Panc1 (cell line): Measurements from ENCODE around the gene TRIM2. TPM values are rescaled to one million over a fixed set of nuclear protein-coding genes. Genes with fewer than 3 reads are reported as not detected.

ENCODE experiments used
- ATAC-seq: fragments of 200-7000 bp; cut with Tn5 transposase; 2 replicates; pipeline ENCODE4 v1.9.1; 2020; ENCODE audit warnings: mild to moderate bottlenecking, moderate library complexity
- BruUV-seq: library from RNA; stranded (reverse); fragments of 400-500 nt; replicated peaks from 2 replicates; lab custom pipeline; 2021; lab: Mats Ljungman, UMichigan
- CTCF ChIA-PET: fragments of 300-600 bp; sonication (Branson Sonifier 250); formaldehyde crosslinking; loops from one replicate; lab custom pipeline; 2022; ENCODE audit warnings: antibody characterized with exemption; lab: Charles Lee
- POLR2A ChIA-PET: fragments of 300-600 bp; sonication (Branson Sonifier 250); formaldehyde crosslinking; loops from one replicate; lab custom pipeline; 2022; ENCODE audit warnings: antibody characterized with exemption; lab: Charles Lee
- DNase-seq: peaks from one replicate; pipeline ENCODE4 v3.0.0-alpha.2; 2010; ENCODE audit warnings: low read depth, low spot score
- H3K27ac ChIP-seq: 2 replicates; pipeline ENCODE4 v1.5.1; 2011; ENCODE audit warnings: mild to moderate bottlenecking, low read length, inconsistent platforms
- H3K27me3 ChIP-seq: fragments of 200-500 bp; sonication (Bioruptor generic); 2 replicates; pipeline ENCODE4 v1.6.0; 2014; ENCODE audit warnings: low read length, inconsistent platforms; ENCODE audit not compliant: control insufficient read depth, insufficient read depth
- H3K36me3 ChIP-seq: fragments of 200-500 bp; sonication (Bioruptor generic); 2 replicates; pipeline ENCODE4 v1.5.1; 2014; ENCODE audit warnings: inconsistent platforms, mild to moderate bottlenecking, low read length, moderate library complexity; ENCODE audit not compliant: control insufficient read depth, insufficient read depth
- H3K4me1 ChIP-seq: 2 replicates; pipeline ENCODE4 v1.5.1; 2011; ENCODE audit warnings: inconsistent platforms, mild to moderate bottlenecking, low read length, moderate library complexity; ENCODE audit not compliant: control insufficient read depth, insufficient read depth
- H3K4me3 ChIP-seq, 2 experiments: 2 replicates each; pipeline ENCODE4 v1.5.1; 2011 to 2012; ENCODE audit warnings: low read depth in 2 of 2, low read length in 2 of 2, mild to moderate bottlenecking in 2 of 2, inconsistent platforms in 1 of 2, moderate library complexity in 1 of 2
- H3K9me3 ChIP-seq: fragments of 200-500 bp; sonication (Bioruptor generic); 2 replicates; pipeline ENCODE4 v1.5.1; 2014; ENCODE audit warnings: low read depth, mild to moderate bottlenecking, inconsistent platforms, low read length, moderate library complexity; ENCODE audit not compliant: control insufficient read depth, insufficient read depth
- CTCF ChIP-seq: fragments of 450-650 bp; IDR thresholded peaks from 2 replicates; pipeline ENCODE4 v1.5.1; 2017; ENCODE audit warnings: mild to moderate bottlenecking
- POLR2AphosphoS5 ChIP-seq: IDR thresholded peaks from 2 replicates; pipeline ENCODE4 v1.6.1; 2012; ENCODE audit warnings: mild to moderate bottlenecking, low read depth, low read length, moderate library complexity
- REST ChIP-seq, 2 experiments: IDR thresholded peaks; 2 replicates each; pipeline ENCODE4 v1.6.1; 2011 to 2012; ENCODE audit warnings: low read depth in 2 of 2, control low read depth in 1 of 2, low read length in 1 of 2, mild to moderate bottlenecking in 1 of 2, moderate library complexity in 1 of 2; ENCODE audit not compliant: insufficient read depth in 1 of 2
- SIN3A ChIP-seq: IDR thresholded peaks from 2 replicates; pipeline ENCODE4 v1.6.1; 2012; ENCODE audit warnings: low read depth, mild to moderate bottlenecking, low read length, moderate library complexity, borderline replicate concordance; ENCODE audit not compliant: insufficient read depth
- TCF7L2 ChIP-seq: IDR thresholded peaks from 2 replicates; pipeline ENCODE4 v1.6.1; 2011; ENCODE audit warnings: mild to moderate bottlenecking, low read depth, low read length, inconsistent platforms
- in situ Hi-C: cut with HindIII; loops from 2 replicates; pipeline ENCODE4 v1.10.0; 2016; ENCODE audit warnings: low sequenced_read_pairs, low pct_unique_long_range_greater_than_20kb
- intact Hi-C: fragments of 100-400 bp; cut with micrococcal nuclease; formaldehyde crosslinking; loops from one replicate; pipeline ENCODE4 v1.10.0; 2022; ENCODE audit not compliant: unreplicated experiment
- total RNA-seq: library from RNA; stranded (reverse); gene quantifications from one replicate; pipeline ENCODE4 v1.2.1, GENCODE V29; 2021; ENCODE audit not compliant: unreplicated experiment

TRIM2 gene
- total RNA-seq, 1 experiment from 2014 or later, result 18.9 TPM

- ChIA-PET CTCF (no interaction called here), POLR2A (no interaction called here)
- no peak for ATAC-seq
- Histone ChIP-seq H3K27ac (no peak overlapping the region), H3K27me3 (no peaks in the 10 kb centered on the region), H3K4me3 (no peak overlapping the region), H3K9me3 (no peaks in the 10 kb centered on the region), H3K4me1 (peaks cover 29% of the 10 kb centered on the region), H3K36me3 (no peaks in the 10 kb centered on the region)
- DNase-seq, result no peak
- intact Hi-C loops, result loop anchor here (2.0 to 5.0 kb wide), 2 partner anchors 54 to 112 kb away; no protein-coding TSS in a partner anchor
- TF ChIP-seq REST (IDR thresholded peaks at IDR 0.05; ENCODE audit: insufficient read depth in 1 of 2, low read depth in 2 of 2, low read length in 1 of 2) (no peak), SIN3A (no peak), CTCF (no peak), TCF7L2 (no peak), POLR2AphosphoS5 (no peak)
- in situ Hi-C loops, result no loop called here
- BruUV-seq, result no TSS peak
Observed at GRCh38 chr4:153206534-153206933, 2.3 kb downstream of the TRIM2 start.

- Histone ChIP-seq H3K27me3 (no peaks in the 10 kb centered on the region), H3K27ac (peak overlapping the region; percentile 48), H3K4me1 (peaks cover 29% of the 10 kb centered on the region), H3K4me3 (no peak overlapping the region), H3K9me3 (no peaks in the 10 kb centered on the region), H3K36me3 (no peaks in the 10 kb centered on the region)
- no peak for TF ChIP-seq CTCF
- TF ChIP-seq POLR2AphosphoS5, result no peak
- TF ChIP-seq TCF7L2, result no peak
- no peak for TF ChIP-seq SIN3A
- TF ChIP-seq REST (IDR thresholded peaks at IDR 0.05; ENCODE audit: insufficient read depth in 1 of 2, low read depth in 2 of 2, low read length in 1 of 2), result no peak
- intact Hi-C loops (loop anchor here (2.0 to 5.0 kb wide), 2 partner anchors 55 to 112 kb away; no protein-coding TSS in a partner anchor), in situ Hi-C loops (no loop called here)
- ATAC-seq, result no peak
- POLR2A ChIA-PET, result no interaction called here
- BruUV-seq, result no TSS peak
- no peak for DNase-seq
- CTCF ChIA-PET, result no interaction called here
Observed at GRCh38 chr4:153207027-153207426, 2.8 kb downstream of the TRIM2 start.
